ENCODE data around the gene OR6N2.

OR6N2 gene

GRCh38 chr1:158752155-158752712 is 28.8 kb downstream of the OR6N2 start:
- DNase-seq: no peak

- DNase-seq: no peak
Observed at GRCh38 chr1:158735848-158736247, 45.2 kb downstream of the OR6N2 start.

GRCh38 chr1:158732524-158732923 is 48.5 kb downstream of the OR6N2 start:
- no peak for DNase-seq

GRCh38 chr1:158731707-158732106 is 49.3 kb downstream of the OR6N2 start:
- DNase-seq: no peak

GRCh38 chr1:158730453-158730852 is 50.6 kb downstream of the OR6N2 start:
- no peak for DNase-seq

GRCh38 chr1:158728510-158729225 is 52.3 kb downstream of the OR6N2 start:
- DNase-seq: no peak

- no peak for DNase-seq
Observed at GRCh38 chr1:158724442-158724841, 56.6 kb downstream of the OR6N2 start.
